GM12878 (cell line): Measurements from ENCODE around the gene KPTN. TPM values are rescaled to one million over a fixed set of nuclear protein-coding genes. Genes with fewer than 3 reads are reported as not detected.

Experiments used
- CREM ChIP-seq: IDR thresholded peaks from 2 replicates; pipeline ENCODE4 v1.6.1; 2014; ENCODE audit warnings: antibody characterized with exemption, low read depth
- ETV6 ChIP-seq, 2 experiments: fragments of 450-650 bp in 1 of 2; IDR thresholded peaks in 1 of 2; conservative IDR thresholded peaks in 1 of 2; 2 replicates each; pipeline ENCODE4 v1.6.1; 2014; ENCODE audit warnings: antibody characterized with exemption in 1 of 2, borderline replicate concordance in 1 of 2, low read depth in 1 of 2, mild to moderate bottlenecking in 1 of 2, moderate library complexity in 1 of 2
- KAT2A ChIP-seq: conservative IDR thresholded peaks from 2 replicates; pipeline ENCODE4 v1.6.1; 2011; ENCODE audit warnings: low read depth, low read length; ENCODE audit not compliant: control insufficient read depth
- MYB ChIP-seq: fragments of 150-350 bp; IDR thresholded peaks from 2 replicates; pipeline ENCODE4 v1.6.1; 2014; ENCODE audit warnings: mild to moderate bottlenecking, low read depth, low read length, borderline replicate concordance
- NR2C1 ChIP-seq: fragments of 450-650 bp; IDR thresholded peaks from 2 replicates; pipeline ENCODE4 v1.6.1; 2017; ENCODE audit warnings: antibody characterized with exemption, mild to moderate bottlenecking, moderate library complexity
- PAX8 ChIP-seq: fragments of 450-650 bp; IDR thresholded peaks from 2 replicates; pipeline ENCODE4 v1.6.1; 2017; ENCODE audit warnings: mild to moderate bottlenecking, moderate library complexity
- PML ChIP-seq: IDR thresholded peaks from 2 replicates; pipeline ENCODE4 v1.6.1; 2012; ENCODE audit warnings: low read length, inconsistent platforms
- RUNX3 ChIP-seq: IDR thresholded peaks from 2 replicates; pipeline ENCODE4 v1.6.1; 2012; ENCODE audit warnings: low read length, inconsistent platforms
- SRF ChIP-seq, 2 experiments: IDR thresholded peaks; 2 replicates each; pipeline ENCODE4 v1.6.1; 2011; ENCODE audit warnings: low read depth in 2 of 2, low read length in 2 of 2, mild to moderate bottlenecking in 1 of 2, moderate library complexity in 1 of 2
- TCF3 ChIP-seq: IDR thresholded peaks from 2 replicates; pipeline ENCODE4 v1.6.1; 2012; ENCODE audit warnings: low read depth, mild to moderate bottlenecking, low read length, borderline replicate concordance; ENCODE audit not compliant: insufficient read depth
- polyA plus RNA-seq, 11 experiments: library from polyadenylated mRNA; depleted of rRNA in 4 of 11; unstranded in 6 of 11; stranded (reverse) in 5 of 11; fragments of >200 nt; fragmentation: Nextera tagmentation in 4 of 11; fragmentation: Illumina TruSeq in 1 of 11; extraction: Ambion mirVana in 4 of 11; extraction: Trizol in 1 of 11; gene quantifications; 1 replicate in 1 of 11; 2 replicates in 10 of 11; pipeline versions ENCODE4 v1.2.1 to v1.2.3, GENCODE V29; 2011 to 2016; ENCODE audit warnings: inconsistent platforms in 2 of 11, missing spikeins in 2 of 11, low read depth in 1 of 11
- total RNA-seq, 4 experiments: library from RNA; depleted of rRNA in 3 of 4; stranded (reverse); fragments of >200 nt in 3 of 4; fragmentation: Illumina TruSeq in 1 of 4; extraction: Trizol in 1 of 4; gene quantifications; 2 replicates each; pipeline versions ENCODE4 v1.2.1 to v1.2.3, GENCODE V29; 2013 to 2021
- TF ChIP-seq, protein P1 (sequence below): fragments of 450-650 bp; IDR thresholded peaks from 2 replicates; pipeline ENCODE4 v1.6.1; 2017; ENCODE audit warnings: low read depth, mild to moderate bottlenecking, moderate library complexity
- TF ChIP-seq, protein P2 (sequence below): fragments of 450-650 bp; IDR thresholded peaks from 2 replicates; pipeline ENCODE4 v1.6.1; 2017; ENCODE audit warnings: antibody characterized with exemption, mild to moderate bottlenecking, moderate library complexity
- TF ChIP-seq, protein P3 (sequence below): IDR thresholded peaks from 2 replicates; pipeline ENCODE4 v1.6.1; 2011; ENCODE audit warnings: borderline replicate concordance, low read depth, mild to moderate bottlenecking, moderate library complexity, low read length; ENCODE audit not compliant: insufficient read depth, poor library complexity, severe bottlenecking
- TF ChIP-seq, protein P4 (sequence below): fragments of 450-650 bp; IDR thresholded peaks from 2 replicates; pipeline ENCODE4 v1.6.1; 2016; ENCODE audit warnings: mild to moderate bottlenecking
- TF ChIP-seq, protein P5 (sequence below): IDR thresholded peaks from 2 replicates; pipeline ENCODE4 v1.6.1; 2012; ENCODE audit warnings: low read length, inconsistent platforms

Gene KPTN
- total and polyA plus RNA-seq, 10 of the 15 experiments (the other 5 are each of a cell fraction or from before 2014, with no cell fraction given), result 0.60 to 10.1 (median 6.0) TPM

DNA sequence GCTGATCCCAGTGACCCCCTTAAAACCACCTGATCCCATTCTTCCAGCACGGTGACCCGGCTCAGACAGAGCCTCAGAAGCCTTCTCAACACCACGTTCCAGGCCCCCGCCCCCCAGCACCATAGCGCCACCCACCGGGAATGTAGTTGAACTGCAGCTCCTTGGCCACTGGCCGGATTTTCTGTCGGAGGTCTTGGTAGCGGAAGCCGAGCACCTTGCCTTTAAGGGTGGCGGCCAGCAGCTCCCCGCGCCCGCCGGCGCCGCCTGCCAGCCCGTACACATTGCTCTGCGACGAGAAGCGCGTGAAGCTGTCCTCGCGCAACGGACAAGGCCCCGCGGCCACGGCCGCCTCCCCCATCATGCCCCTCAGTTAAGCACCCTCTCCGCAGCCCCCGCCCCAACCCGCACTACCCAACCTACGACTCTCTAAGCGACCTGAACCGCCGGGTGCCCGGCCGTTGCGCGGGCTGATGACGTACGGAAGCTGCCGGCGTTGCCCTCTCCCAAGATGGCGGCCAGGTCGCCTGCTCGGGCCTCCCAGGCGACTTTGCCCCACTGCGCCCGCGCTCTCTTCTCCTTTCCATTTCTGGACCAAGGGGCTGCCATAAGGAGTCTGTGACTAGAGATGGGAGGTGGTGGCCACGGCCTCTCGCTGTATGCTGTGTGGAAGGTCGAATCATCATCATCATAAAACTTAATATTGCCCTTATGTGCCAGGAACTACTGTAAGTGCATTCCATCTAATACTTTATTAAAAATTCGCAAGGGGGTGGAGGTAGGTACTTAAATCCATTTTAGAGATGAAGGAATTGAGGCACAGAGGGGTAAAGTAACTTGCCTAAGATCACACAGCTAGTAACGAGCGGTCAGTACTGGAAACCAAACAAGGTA, at the start of gene KPTN (continued):
- TF ChIP-seq ETV6 (conservative IDR thresholded peaks at IDR 0.05 in 1 of 2, IDR thresholded peaks at IDR 0.05 in 1 of 2; ENCODE audit: borderline replicate concordance in 1 of 2, low read depth in 1 of 2), result no peak
- TF ChIP-seq, protein P1, sequence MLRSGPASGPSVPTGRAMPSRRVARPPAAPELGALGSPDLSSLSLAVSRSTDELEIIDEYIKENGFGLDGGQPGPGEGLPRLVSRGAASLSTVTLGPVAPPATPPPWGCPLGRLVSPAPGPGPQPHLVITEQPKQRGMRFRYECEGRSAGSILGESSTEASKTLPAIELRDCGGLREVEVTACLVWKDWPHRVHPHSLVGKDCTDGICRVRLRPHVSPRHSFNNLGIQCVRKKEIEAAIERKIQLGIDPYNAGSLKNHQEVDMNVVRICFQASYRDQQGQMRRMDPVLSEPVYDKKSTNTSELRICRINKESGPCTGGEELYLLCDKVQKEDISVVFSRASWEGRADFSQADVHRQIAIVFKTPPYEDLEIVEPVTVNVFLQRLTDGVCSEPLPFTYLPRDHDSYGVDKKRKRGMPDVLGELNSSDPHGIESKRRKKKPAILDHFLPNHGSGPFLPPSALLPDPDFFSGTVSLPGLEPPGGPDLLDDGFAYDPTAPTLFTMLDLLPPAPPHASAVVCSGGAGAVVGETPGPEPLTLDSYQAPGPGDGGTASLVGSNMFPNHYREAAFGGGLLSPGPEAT, result peak; percentile 98
- peak; percentile 63 for TF ChIP-seq RUNX3
- TF ChIP-seq, protein P2, sequence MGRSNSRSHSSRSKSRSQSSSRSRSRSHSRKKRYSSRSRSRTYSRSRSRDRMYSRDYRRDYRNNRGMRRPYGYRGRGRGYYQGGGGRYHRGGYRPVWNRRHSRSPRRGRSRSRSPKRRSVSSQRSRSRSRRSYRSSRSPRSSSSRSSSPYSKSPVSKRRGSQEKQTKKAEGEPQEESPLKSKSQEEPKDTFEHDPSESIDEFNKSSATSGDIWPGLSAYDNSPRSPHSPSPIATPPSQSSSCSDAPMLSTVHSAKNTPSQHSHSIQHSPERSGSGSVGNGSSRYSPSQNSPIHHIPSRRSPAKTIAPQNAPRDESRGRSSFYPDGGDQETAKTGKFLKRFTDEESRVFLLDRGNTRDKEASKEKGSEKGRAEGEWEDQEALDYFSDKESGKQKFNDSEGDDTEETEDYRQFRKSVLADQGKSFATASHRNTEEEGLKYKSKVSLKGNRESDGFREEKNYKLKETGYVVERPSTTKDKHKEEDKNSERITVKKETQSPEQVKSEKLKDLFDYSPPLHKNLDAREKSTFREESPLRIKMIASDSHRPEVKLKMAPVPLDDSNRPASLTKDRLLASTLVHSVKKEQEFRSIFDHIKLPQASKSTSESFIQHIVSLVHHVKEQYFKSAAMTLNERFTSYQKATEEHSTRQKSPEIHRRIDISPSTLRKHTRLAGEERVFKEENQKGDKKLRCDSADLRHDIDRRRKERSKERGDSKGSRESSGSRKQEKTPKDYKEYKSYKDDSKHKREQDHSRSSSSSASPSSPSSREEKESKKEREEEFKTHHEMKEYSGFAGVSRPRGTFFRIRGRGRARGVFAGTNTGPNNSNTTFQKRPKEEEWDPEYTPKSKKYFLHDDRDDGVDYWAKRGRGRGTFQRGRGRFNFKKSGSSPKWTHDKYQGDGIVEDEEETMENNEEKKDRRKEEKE, result no peak
- peak; percentile 70; the same call in 1 of the 2 replicates for TF ChIP-seq TCF3
- no peak for TF ChIP-seq KAT2A
- peak in 1 of 2 experiments; percentile 91; a peak in 2 of 4 replicates for TF ChIP-seq SRF (IDR thresholded peaks at IDR 0.05; ENCODE audit: low read depth in 2 of 2, low read length in 2 of 2)
- TF ChIP-seq, protein P3, sequence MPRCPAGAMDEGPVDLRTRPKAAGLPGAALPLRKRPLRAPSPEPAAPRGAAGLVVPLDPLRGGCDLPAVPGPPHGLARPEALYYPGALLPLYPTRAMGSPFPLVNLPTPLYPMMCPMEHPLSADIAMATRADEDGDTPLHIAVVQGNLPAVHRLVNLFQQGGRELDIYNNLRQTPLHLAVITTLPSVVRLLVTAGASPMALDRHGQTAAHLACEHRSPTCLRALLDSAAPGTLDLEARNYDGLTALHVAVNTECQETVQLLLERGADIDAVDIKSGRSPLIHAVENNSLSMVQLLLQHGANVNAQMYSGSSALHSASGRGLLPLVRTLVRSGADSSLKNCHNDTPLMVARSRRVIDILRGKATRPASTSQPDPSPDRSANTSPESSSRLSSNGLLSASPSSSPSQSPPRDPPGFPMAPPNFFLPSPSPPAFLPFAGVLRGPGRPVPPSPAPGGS, result peak; percentile 79
- TF ChIP-seq MYB, result 0 out of 2 replicates have a peak, but pooled peaks have one; percentile 62
- TF ChIP-seq CREM, result peak; percentile 100
- no peak for TF ChIP-seq PAX8
- TF ChIP-seq, protein P4, sequence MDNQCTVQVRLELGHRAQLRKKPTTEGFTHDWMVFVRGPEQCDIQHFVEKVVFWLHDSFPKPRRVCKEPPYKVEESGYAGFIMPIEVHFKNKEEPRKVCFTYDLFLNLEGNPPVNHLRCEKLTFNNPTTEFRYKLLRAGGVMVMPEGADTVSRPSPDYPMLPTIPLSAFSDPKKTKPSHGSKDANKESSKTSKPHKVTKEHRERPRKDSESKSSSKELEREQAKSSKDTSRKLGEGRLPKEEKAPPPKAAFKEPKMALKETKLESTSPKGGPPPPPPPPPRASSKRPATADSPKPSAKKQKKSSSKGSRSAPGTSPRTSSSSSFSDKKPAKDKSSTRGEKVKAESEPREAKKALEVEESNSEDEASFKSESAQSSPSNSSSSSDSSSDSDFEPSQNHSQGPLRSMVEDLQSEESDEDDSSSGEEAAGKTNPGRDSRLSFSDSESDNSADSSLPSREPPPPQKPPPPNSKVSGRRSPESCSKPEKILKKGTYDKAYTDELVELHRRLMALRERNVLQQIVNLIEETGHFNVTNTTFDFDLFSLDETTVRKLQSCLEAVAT, result peak; percentile 21; the same call in 1 of the 2 replicates
- TF ChIP-seq PML, result peak; percentile 80; the same call in 1 of the 2 replicates
- TF ChIP-seq NR2C1, result peak; percentile 79
- TF ChIP-seq, protein P5, sequence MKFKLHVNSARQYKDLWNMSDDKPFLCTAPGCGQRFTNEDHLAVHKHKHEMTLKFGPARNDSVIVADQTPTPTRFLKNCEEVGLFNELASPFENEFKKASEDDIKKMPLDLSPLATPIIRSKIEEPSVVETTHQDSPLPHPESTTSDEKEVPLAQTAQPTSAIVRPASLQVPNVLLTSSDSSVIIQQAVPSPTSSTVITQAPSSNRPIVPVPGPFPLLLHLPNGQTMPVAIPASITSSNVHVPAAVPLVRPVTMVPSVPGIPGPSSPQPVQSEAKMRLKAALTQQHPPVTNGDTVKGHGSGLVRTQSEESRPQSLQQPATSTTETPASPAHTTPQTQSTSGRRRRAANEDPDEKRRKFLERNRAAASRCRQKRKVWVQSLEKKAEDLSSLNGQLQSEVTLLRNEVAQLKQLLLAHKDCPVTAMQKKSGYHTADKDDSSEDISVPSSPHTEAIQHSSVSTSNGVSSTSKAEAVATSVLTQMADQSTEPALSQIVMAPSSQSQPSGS, result no peak
